ENCODE data around the gene TMEM272. TPM values are rescaled to one million over a fixed set of nuclear protein-coding genes. Genes with fewer than 3 reads are reported as not detected.

The TMEM272 gene
- polyA plus RNA-seq, 1 of the 3 experiments (the other 2 are of a cell fraction): not detected

DNA sequence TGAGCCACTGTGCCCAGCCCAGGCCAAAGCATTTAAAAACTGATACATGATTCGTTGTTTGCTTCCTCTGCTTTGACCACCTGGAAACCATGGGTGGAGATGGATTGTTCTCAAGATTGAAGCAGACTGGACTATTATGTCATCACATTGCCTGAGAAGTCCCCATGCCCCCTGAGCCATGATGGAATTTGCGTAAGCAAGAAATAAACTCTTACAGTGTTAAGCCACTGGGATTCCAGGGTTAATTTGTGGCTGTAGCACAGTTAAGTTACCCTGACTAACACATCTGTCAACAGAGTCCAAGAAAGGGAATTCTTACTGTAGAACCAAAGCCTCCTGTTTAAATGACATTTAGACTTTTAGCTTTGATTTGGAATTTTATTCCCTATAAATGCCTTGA, 21.6 kb downstream of the TMEM272 start (continued):
- TF ChIP-seq, protein P1, sequence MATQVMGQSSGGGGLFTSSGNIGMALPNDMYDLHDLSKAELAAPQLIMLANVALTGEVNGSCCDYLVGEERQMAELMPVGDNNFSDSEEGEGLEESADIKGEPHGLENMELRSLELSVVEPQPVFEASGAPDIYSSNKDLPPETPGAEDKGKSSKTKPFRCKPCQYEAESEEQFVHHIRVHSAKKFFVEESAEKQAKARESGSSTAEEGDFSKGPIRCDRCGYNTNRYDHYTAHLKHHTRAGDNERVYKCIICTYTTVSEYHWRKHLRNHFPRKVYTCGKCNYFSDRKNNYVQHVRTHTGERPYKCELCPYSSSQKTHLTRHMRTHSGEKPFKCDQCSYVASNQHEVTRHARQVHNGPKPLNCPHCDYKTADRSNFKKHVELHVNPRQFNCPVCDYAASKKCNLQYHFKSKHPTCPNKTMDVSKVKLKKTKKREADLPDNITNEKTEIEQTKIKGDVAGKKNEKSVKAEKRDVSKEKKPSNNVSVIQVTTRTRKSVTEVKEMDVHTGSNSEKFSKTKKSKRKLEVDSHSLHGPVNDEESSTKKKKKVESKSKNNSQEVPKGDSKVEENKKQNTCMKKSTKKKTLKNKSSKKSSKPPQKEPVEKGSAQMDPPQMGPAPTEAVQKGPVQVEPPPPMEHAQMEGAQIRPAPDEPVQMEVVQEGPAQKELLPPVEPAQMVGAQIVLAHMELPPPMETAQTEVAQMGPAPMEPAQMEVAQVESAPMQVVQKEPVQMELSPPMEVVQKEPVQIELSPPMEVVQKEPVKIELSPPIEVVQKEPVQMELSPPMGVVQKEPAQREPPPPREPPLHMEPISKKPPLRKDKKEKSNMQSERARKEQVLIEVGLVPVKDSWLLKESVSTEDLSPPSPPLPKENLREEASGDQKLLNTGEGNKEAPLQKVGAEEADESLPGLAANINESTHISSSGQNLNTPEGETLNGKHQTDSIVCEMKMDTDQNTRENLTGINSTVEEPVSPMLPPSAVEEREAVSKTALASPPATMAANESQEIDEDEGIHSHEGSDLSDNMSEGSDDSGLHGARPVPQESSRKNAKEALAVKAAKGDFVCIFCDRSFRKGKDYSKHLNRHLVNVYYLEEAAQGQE (IDR thresholded peaks at IDR 0.05; ENCODE audit: low read depth, low read length): no peak
- TF ChIP-seq GABPA (IDR thresholded peaks at IDR 0.05; ENCODE audit: low read depth): no peak
- no peak for TF ChIP-seq FOSL2 (IDR thresholded peaks at IDR 0.05; ENCODE audit: borderline replicate concordance, low read depth)

DNA sequence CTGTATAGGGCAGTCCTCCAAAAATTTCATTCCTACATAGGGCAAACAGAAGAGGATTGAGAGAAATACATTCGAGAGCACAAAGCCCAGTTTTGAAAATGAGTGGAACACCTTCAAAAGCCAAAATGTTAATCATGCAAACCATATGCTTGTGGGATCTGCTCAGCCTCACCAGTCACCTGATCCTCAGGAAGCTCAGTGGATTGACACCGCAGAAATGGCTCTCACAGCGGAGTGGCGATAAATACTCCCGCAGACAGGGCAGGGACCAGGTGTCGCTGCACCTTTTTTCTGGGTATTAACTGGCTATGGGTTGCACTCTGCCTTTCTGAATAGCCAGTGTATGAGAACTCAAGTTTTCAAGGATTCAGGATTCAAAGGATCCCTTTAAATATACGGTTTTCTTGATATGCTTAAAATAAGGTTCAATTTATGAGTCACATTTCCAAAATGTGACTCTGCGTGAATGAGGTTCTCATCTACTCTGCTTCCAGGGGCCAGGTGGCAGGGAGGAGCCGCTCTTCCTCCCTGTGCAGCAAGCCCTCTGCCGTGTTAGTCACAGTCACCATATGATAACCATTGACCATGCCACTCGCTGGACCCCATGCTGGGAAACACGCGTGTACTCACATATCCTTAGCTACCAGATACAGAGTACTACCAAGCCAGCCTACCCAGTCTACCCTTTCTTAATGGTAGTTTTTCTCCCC, 22.7 kb downstream of the TMEM272 start:
- no peaks in the 10 kb centered on the region for H3K9me2 ChIP-seq
- POLR2A ChIA-PET: no interaction called here
- H4K20me1 ChIP-seq (ENCODE audit: insufficient read depth): no peaks in the 10 kb centered on the region
- H3K79me2 ChIP-seq (ENCODE audit: insufficient read depth): no peaks in the 10 kb centered on the region
- H3K4me3 ChIP-seq (ENCODE audit: low read depth in 2 of 2, low read length in 1 of 2): no peak overlapping the region
- no peak overlapping the region for H3K9ac ChIP-seq
- CTCF ChIA-PET: interaction anchor here (0.6 to 1.6 kb wide), 8 partner anchors 11 to 1975 kb away, joined by 3 to 5 read pairs (median 4); partner anchors contain the start of gene TMEM272
- peaks cover 0 to 11% of the 10 kb centered on the region in 2 experiments; a peak in 1 of 4 replicates for H3K4me1 ChIP-seq (ENCODE audit: control insufficient read depth in 1 of 2, insufficient read depth in 2 of 2, low read depth in 1 of 2, low read length in 1 of 2)
- H3K9me3 ChIP-seq: no peaks in the 10 kb centered on the region
- no peak for DNase-seq
- 88% methylated on average over 13 of the region's 13 CpGs for WGBS (ENCODE audit: low lambda C conversion rate)
- no peak overlapping the region for H3K27ac ChIP-seq (ENCODE audit: low read depth in 2 of 2, low read length in 1 of 2)
- H3F3A ChIP-seq (replicated peaks; ENCODE audit: insufficient read depth): no peaks in the 10 kb centered on the region
- no peak overlapping the region for H3K4me2 ChIP-seq
- no peaks in the 10 kb centered on the region for H3K36me3 ChIP-seq (replicated peaks in 1 of 2; ENCODE audit: control insufficient read depth in 1 of 2, insufficient read depth in 2 of 2, low read length in 1 of 2)
- H3K27me3 ChIP-seq (ENCODE audit: insufficient read depth): no peaks in the 10 kb centered on the region
- H2AFZ ChIP-seq (ENCODE audit: low read depth): no peak overlapping the region
- TF ChIP-seq CHD2 (IDR thresholded peaks at IDR 0.05; ENCODE audit: low read length, partially characterized antibody) (no peak), ELF1 (IDR thresholded peaks at IDR 0.05) (no peak), EZH2phosphoT487 (IDR thresholded peaks at IDR 0.05; ENCODE audit: borderline replicate concordance, low read depth) (no peak), FOXM1 (IDR thresholded peaks at IDR 0.05; ENCODE audit: low read depth) (no peak), MEF2A (IDR thresholded peaks at IDR 0.05; ENCODE audit: borderline replicate concordance, low read depth) (no peak), TCF12 (IDR thresholded peaks at IDR 0.05) (no peak), GABPA (IDR thresholded peaks at IDR 0.05; ENCODE audit: low read depth) (no peak), POLR2AphosphoS5 (IDR thresholded peaks at IDR 0.05; ENCODE audit: low read depth, low read length) (no peak), EP300 (IDR thresholded peaks at IDR 0.05; ENCODE audit: borderline replicate concordance in 1 of 2, low read depth in 1 of 2, low read length in 1 of 2) (no peak), JUND (IDR thresholded peaks at IDR 0.05) (no peak), RXRA (IDR thresholded peaks at IDR 0.05; ENCODE audit: borderline replicate concordance, low read depth) (no peak), NFIC (IDR thresholded peaks at IDR 0.05; ENCODE audit: borderline replicate concordance) (no peak), TEAD4 (IDR thresholded peaks at IDR 0.05; ENCODE audit: borderline replicate concordance, insufficient read depth) (no peak)
- TF ChIP-seq, protein P2, sequence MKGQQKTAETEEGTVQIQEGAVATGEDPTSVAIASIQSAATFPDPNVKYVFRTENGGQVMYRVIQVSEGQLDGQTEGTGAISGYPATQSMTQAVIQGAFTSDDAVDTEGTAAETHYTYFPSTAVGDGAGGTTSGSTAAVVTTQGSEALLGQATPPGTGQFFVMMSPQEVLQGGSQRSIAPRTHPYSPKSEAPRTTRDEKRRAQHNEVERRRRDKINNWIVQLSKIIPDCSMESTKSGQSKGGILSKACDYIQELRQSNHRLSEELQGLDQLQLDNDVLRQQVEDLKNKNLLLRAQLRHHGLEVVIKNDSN (IDR thresholded peaks at IDR 0.05; ENCODE audit: borderline replicate concordance, low read depth): no peak
- TF ChIP-seq, protein P3, sequence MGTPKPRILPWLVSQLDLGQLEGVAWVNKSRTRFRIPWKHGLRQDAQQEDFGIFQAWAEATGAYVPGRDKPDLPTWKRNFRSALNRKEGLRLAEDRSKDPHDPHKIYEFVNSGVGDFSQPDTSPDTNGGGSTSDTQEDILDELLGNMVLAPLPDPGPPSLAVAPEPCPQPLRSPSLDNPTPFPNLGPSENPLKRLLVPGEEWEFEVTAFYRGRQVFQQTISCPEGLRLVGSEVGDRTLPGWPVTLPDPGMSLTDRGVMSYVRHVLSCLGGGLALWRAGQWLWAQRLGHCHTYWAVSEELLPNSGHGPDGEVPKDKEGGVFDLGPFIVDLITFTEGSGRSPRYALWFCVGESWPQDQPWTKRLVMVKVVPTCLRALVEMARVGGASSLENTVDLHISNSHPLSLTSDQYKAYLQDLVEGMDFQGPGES (IDR thresholded peaks at IDR 0.05; ENCODE audit: low read depth, low read length): no peak
- TF ChIP-seq, protein P4, sequence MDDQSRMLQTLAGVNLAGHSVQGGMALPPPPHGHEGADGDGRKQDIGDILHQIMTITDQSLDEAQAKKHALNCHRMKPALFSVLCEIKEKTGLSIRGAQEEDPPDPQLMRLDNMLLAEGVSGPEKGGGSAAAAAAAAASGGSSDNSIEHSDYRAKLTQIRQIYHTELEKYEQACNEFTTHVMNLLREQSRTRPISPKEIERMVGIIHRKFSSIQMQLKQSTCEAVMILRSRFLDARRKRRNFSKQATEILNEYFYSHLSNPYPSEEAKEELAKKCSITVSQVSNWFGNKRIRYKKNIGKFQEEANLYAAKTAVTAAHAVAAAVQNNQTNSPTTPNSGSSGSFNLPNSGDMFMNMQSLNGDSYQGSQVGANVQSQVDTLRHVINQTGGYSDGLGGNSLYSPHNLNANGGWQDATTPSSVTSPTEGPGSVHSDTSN (IDR thresholded peaks at IDR 0.05): no peak
- TF ChIP-seq, protein P5, sequence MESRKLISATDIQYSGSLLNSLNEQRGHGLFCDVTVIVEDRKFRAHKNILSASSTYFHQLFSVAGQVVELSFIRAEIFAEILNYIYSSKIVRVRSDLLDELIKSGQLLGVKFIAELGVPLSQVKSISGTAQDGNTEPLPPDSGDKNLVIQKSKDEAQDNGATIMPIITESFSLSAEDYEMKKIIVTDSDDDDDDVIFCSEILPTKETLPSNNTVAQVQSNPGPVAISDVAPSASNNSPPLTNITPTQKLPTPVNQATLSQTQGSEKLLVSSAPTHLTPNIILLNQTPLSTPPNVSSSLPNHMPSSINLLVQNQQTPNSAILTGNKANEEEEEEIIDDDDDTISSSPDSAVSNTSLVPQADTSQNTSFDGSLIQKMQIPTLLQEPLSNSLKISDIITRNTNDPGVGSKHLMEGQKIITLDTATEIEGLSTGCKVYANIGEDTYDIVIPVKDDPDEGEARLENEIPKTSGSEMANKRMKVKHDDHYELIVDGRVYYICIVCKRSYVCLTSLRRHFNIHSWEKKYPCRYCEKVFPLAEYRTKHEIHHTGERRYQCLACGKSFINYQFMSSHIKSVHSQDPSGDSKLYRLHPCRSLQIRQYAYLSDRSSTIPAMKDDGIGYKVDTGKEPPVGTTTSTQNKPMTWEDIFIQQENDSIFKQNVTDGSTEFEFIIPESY (IDR thresholded peaks at IDR 0.05; ENCODE audit: borderline replicate concordance, low read depth): no peak

Data from SK-N-SH (cell line).